T follicular helper cell (primary cell): ENCODE data around the gene DYNC1I1.

ENCODE experiments used
- DNase-seq: peaks from one replicate; pipeline ENCODE4 v3.0.0-alpha.2; 2020; ENCODE audit warnings: low read depth
- total RNA-seq, 2 experiments: gene quantifications; one replicate each; lab custom pipeline; 2026; lab: John Stamatoyannopoulos, UW

Gene DYNC1I1
- total RNA-seq = 0.04 to 0.06 reads per million in 2 experiments

DNA sequence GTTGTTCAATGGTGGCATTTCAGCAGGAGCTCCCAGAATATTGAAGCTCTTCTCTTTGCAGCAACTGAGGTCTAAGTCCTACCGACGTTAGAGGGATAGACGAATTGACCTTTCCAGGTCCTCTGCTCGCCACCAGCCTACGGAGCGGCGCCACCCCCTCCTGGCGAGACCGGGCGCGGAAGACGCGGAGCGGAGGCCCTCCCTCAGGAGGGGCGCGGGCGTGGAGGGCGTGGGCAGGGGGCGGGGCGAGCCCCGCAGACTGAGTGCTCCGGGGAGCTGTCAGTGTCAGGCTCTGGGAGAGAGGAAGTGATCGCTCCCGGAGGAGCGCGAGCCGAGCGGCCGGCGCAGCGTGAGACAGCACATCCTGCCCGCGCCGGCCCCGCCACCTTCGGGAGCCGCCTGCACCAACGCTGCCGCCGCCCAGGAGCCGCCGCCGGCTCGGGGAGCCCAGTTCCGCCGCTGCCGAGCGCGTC lies at the start of gene DYNC1I1:
DYNC1I1 (plus strand) TSS at position 257 of the 473 bp plus-strand sequence. CDS start 32,176 bp downstream, outside the sequence.
- no peak for DNase-seq

DNA sequence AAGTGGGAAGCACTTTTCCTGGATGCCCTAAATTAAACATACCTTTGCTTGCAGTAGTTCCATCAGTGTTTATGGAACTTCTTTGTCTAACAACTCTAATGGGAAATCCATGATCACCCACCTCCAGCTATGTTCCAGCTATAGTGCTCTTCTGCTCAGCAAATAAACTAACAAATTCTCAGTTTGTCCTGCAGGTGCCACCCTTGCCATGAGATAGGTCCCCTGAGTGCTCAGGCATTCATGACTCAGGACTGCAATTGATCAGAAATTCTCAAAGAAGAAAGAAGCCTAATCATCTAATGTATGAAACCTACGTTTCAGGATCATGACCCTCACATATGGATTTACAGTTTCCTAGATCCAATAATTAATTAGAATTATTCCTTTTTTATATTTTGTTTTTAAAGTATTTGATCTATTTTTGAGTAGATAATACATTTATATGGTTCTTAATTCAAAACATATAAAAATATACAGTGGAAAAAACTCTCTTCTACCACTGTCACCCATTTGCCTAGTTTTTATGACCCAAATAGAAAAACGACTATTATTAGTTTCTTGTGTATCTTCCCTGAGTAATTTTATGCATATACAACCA lies 48.7 kb upstream of the DYNC1I1 start:
- DNase-seq = no peak

DNA sequence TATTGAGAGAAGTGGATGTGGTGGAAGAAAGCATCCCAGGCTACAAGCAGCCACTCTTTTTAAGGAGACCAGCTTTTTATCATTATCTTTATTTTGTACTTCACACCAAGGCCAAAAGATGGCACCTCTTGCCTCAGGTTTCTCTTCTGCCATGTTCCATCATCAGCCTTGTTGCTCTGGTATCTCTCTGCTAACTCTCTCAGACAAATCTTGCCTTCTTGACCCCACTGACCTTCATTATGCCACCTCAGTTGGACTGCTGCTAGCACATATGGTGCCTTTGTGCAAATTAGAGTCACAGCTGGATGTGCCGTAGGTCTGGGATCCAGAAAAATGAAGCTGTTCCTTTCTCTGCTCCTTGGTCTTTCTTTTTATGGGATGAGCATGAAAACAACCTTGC lies 47.1 kb upstream of the DYNC1I1 start:
- DNase-seq = no peak

DNA sequence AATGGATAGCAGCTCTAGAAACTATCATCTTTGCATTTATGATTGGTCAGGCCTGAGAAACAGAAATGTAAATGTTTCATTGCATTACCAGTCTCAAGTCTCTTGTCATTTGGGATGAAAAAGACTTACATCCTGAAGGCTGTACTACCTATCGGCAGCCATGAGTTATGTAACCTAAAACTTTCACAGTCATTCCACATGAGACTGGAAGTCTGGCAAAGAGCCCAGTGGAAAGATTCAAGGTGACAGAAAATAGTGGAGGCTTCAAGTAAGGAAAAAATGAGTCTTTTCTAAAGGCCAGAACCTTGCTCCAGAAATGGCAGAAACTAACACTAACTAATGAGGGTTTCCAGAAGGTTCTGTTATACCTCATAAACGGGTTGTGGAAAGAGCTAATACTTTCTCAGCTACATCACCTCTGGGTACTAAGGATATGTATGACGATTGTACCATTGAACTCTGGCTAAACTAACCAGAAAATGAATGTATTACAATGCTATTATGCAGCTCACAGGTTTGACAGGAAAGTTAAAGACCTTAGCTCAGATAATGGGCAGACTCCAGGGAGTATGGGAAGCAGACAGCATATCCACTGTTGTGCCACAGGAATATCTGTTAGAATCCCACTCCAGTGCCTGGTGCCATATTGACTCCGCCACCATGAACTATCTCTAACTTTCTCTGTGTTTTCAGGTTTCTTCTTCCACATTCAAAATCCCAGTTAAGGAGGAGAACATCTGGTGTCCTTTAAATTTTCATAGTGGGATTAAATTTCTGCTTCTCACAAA lies 41.7 kb upstream of the DYNC1I1 start:
- DNase-seq = no peak

DNA sequence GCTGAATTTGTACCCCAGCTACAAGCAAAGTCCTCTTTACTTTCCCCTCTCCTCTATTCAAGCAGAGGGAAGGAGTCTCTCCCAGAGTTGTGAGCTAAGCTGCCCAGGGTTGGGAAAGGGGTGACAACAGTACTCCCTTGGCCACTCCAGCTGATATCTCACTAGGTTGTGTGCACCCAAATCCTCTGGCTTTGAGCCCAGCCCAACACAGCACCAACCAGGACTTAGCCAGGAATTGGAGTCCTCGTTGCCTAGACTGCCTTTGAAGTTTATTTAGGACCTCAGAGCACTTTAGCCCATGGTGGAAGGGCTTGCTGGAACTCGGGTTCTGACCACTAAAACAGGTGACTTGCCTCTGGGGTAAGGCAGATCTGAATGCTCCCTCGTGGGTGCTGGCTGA lies 35.7 kb upstream of the DYNC1I1 start:
- no peak for DNase-seq

DNA sequence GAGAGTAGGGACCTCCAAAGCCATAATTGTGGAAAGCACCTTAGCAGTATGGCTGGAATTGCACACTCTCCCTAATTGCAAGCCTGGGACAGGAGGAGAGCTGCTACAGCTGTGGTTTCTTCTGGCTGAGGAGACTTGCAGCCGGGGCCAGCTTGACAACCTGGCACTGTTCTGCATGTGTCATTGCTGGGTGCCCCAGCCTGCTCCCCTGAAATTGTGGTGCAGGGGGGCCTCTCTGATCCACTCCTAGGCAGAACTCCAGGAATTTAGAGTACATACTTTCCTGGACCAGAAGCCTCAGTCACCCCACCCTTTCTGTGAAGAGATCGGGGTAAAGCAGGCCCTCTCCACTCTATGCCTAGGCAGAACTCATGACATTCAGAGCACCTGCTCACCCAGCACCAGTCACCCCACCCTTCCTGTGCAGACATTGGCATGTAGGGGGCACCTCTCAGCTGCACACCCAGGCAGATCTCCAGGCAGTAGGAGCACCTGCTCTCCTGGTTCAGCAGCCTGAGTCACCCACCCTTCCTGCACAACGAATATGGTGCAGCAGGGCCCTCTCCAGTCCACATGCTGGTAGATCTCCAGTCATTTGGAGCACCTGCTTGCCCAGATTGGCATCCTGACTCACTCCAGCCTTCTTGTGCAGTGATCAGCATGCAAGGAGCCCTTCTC lies 34.4 kb upstream of the DYNC1I1 start:
- no peak for DNase-seq

DNA sequence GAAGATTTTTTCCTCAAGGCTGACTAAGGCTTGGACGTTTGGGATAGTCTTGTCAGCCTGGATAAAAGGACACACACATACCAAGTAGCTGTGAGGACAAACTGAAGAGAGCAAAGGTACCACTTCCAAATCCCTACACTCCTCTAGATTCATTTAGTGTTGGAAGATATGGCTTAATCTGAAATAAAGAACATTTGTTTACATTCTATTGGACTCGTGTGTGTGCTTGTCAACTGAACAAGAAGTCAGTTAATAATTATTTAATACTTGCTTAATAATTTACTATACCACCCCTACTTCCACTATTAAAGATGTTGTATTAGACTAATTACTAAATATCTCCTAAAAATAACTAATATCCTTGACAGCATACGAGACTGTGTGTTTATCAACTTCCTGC lies 23.3 kb upstream of the DYNC1I1 start:
- DNase-seq = no peak

DNA sequence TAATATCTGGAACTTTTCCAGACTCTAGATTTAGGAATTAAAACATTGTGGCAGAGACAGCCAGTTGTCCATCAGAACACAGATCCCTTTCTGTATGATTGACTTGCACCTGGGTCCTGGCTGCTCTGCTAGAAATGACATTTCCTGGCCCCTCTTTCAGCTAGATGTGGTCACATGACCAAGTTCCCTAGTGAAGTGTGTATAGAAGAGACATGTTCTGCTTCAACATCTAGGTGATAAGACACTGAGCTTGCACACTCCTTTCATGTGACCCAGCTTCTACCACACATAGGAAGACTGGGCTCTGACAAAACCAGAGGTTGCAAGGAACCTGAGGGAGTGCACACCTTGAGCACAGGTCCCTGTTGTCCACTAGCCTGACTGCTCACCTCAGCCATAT lies 22.8 kb upstream of the DYNC1I1 start:
- DNase-seq = no peak

DNA sequence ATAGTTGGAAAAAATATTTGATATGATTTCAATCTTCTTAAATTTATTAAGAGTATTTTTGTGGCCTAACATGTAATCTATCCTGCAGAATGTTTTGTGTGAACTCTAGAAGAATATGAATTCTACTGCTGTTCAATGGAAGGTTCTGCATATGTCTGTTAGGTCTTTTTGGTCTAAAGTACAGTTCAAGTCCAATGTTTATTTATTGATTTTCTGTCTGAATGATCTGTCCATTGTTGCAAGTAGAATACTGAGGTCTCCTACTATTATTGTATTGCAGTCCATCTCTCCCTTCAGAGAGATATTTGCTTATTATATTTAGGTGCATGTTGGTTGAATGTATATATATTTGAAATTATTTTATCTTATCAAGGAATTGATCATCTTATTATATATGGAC lies 18.9 kb upstream of the DYNC1I1 start:
- no peak for DNase-seq

DNA sequence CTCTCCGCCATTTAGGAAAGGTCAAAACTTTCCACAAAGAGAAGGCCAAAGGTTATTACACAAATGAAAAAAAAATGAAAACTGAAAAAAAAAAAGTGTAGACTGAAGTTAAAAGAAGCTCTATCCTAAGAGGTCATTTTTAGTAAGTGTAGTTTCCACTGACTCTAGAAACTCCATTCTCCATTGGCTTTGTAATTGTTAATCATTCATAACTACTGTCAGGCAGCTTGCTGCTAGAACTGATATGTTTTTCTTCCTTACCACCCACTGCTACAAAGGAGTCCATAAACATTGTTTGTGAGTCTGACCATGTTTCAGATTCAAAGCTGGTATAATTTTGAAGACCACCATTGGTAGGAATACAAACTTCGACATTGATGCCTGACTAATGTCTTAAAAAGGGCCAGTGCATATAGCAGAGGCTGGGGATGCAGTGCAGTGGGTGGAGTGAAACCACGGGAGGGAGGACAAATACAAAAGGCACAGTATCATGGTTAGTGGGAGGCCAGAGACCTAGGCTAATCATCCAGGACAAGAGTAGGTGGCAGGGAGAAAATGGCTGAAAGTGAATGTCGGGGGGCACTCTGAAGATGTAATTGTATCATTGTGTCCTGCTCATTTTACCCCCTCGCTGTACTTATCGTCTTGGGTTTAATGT lies 16.9 kb upstream of the DYNC1I1 start:
- DNase-seq = no peak

DNA sequence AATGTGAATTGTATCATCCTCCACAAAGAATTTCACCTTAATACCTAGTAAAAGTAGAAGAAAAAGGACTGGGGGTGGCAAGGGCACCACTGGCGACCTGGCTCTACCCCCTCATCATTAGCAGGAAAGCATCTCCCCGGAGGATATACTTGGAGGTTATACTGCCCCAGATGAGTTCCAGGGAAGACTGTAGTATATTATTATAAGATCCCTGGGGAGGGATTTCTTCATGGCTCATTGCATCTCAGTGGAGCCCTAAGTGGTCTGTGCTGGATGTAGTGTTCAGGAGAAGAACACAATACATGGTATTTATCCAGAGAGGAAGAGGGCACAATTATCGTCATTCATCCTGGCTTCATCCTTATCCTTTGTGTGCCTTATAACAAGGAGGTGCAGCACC lies 14.2 kb upstream of the DYNC1I1 start:
- no peak for DNase-seq

DNA sequence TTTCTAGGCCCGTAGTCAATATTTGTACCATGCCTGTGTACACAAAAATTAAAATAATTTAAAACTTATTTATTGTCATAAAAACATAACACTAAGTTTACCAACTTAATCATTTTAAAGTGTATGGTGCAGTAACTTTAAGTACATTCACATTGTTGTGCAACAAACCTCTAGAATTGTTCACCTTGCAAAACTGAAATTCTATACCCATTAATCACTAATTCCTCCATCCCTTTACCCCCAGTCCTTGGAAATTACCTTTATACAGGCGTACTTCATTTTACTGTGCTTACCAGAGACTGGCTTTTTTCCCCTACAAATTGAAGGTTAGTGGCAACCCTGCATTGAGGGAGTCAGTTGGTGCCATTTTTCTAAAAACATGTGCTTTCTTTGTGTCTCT lies 6.3 kb upstream of the DYNC1I1 start:
- no peak for DNase-seq

DNA sequence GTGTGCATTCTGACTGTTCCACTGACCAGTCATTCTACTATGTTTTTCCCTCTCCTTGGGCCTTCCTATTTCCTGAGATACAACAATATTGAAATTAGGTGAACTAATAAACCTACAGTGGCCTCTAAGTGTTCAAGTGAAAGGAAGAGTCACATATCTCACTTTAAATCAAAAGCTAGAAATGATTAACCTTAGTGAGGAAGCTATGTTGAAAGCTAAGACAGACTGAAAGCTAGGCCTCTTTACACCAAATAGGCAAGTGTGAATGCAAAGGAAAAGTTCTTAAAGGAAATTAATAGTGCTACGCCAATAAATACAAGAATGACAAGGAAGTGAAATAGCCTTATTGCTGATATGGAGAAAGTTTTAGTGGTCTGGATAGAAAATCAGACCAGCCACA lies 5.7 kb upstream of the DYNC1I1 start:
- DNase-seq = no peak

DNA sequence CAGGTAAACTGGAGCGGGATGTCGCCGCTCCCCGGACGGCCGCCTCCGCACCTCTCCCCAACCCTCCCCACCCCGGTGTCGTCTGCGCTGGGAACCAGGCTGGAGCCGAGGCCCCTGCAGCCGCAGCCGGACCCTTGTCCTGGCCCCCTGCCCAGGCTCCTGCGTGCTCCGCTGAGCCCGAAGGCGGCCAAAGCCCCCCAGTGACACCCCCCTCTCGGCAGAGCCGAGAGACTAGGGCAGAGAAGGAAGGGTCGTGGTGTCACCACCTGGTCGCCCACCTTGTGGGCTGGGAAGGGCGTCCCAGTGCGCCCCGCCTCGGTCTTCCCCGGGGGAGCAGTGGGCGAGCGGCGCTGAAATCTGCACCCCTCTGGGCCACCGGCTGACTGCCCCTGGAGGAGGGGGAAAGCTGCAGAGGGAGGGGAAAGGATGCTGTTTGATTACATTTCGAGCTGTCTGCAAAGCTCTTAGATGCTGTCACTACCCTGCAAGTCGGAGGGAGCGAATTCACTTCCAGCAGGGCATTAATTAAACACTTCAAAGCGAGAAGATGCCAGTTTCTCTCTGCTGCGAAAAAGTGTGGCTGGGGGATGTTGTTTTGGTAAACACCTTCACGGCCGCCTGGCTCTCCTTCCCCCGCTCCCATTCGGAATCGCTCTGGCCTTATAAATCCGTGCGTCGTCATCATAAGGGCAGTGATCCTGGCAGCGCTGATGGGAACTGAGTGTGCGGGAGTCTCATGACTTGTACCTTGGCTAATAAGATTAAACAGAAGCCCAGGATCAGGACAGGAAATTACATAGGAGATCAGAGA lies 622 bp downstream of the DYNC1I1 start:
- DNase-seq = no peak

DNA sequence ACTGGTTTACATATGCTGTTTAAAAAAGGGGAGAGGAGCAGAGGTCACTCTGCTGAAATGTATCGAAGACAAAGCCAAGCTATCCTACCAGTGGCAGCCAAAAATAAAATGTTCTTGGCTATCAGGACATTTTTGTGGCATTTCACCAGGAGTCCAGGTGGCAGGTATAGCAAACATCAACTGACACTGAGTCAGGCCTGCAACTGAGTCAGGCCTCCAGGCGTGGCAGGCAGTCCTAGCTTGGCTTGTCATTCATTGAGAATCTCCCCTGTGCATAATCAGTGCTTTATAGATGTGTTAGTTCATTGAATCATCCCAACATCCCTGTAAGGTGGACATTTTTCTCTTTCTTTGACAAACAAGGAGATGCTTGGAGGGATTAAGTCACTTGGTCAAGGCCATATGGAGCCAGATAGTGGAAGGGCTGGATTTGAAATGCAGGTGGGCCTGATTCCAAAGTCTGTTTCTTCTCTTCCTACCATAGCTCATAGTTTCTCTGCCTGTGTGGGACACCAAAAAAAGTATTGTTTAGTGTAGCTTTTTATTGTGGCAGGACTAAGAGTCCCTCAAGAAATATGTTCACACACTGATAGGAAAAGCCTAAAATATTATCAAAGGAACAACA lies 4.3 kb downstream of the DYNC1I1 start:
- no peak for DNase-seq

DNA sequence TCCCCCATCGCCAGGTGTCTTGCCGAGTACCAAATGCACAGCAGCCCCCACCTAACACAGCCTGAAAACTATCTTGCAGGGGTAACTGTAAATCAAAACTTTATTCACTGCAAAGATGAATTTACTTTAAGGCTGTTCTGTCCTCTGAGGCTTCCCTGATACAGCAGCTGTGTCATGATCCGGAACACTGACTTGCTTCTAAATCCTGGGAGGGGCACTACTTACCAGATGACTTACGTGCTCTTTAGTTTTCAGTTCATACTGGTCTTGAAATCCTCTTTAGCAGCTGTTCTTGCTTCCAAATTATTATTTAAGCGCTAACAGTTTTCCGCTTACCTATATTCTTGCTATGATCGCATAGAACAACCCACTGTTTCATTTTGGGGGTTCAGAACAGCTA lies 4.9 kb downstream of the DYNC1I1 start:
- DNase-seq = no peak

DNA sequence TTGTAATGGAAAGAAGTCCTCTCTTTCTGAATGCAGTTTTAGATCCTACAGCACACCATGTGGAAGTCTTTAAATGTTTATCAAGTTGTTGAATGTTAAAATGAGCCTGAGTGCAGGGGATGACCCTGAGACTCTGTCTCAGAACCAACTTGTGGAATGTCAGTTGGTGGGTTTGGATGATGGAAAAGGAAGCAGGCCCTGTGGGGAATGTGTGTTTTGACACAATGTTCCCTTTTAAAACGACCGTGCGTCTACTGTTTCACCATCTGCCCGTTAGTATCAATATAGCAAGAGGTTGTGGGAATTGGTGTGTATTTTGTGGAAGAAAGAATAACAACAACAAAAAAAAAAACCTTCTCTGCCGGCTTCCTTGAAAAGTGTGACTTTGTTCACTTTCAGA lies 8.3 kb downstream of the DYNC1I1 start:
- DNase-seq = no peak

DNA sequence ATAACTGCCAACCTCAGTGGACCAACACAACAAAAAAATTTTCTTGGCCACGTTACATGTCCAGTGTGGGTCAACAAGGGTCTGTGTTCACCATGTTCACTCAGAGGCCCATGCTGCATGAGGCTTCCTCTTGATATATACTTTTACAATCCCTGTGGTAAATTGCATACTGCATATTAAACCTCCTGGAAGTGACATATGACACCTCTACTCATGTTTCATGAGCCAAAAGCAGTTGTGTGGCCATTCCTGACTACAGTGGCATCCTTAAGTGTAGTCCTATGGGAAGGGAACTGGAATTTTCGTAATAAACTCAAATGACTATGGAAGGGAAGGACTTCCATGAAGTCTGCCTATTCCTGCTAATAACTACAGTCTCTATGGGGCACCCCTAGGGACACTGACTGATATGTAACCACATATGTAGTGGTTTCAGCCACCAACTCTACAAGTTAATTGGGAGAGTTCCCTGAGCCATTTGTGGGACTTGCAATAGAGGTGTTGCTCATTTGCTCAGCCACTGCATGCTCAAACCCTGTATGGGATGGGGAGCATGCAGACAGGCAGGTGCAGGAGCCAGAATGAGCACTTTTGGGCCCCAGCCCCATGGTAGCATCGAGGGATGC lies 9.7 kb downstream of the DYNC1I1 start:
- DNase-seq = no peak

DNA sequence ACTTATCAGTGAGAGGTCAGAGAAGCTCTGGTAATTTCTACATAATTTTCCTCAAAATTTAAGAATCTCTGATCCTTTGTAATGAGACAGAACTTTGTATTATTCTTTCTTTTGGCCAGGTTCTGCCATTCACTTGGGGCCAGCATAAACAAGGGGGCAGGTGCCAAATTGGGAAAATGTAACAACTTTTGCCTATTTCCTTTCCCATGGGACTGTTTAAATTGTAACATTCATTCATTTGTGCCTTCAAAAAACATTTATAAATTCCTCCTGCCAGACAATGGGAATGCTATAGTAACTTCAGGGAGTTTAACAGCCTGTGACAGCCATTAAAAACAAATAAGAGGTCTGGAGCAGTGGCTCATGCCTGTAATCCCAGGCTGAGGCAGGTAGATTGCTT lies 12.4 kb downstream of the DYNC1I1 start:
- no peak for DNase-seq

DNA sequence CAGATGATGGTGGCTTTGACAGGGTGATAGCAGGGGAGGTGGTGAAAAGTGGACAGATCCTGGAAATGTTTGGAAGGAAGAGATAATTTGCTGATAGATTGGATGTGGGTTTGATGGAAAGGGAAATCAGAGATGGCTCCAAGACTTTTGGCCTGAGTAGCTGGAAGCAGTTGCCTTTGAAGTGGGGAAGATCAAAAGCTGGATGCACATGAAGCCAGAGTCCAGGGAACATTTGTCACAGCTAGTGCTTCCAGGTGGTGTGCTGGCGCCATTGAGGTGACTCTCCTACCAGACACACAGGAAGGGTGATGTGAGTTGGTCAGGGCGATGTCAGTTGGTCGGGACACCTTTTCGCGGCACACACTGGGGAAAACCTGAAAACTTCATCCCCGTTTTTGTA lies 15.9 kb downstream of the DYNC1I1 start:
- DNase-seq = no peak

DNA sequence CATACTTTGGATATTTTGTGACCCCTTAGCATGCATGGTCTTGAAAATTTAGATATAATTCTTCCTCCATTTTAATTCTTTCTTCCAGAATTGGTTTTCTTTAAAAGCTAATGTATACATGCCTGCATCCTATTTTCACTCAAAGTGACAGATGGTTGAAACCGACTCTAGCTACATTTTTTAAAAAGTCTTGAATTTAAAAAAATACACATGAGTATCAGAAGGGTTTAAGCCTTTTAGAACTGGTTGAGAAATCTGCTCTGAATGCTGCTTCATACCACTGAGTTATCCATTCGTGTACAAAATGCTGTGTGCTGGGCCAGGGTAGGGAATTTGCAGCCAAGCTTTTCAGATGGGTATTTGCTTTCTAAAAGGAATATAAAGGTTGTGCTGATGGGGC lies 16.5 kb downstream of the DYNC1I1 start:
- no peak for DNase-seq
